A172 (cell line): ENCODE results near the gene ADAMTS9. TPM values are rescaled to one million over a fixed set of nuclear protein-coding genes. Genes with fewer than 3 reads are reported as not detected.
"Not testable (repeated sequence)": the region's sequence is repeated elsewhere in the genome, so short reads cannot be mapped to it uniquely, and the experiment has no call there.

ENCODE experiments used
- DNase-seq: peaks from one replicate; pipeline ENCODE4 v3.0.0-alpha.2; 2015; ENCODE audit warnings: low spot score
- total RNA-seq: library from RNA; depleted of rRNA; stranded (reverse); fragments of >200 nt; shearing (Covaris generic); gene quantifications from 2 replicates; pipeline ENCODE4 v1.2.3, GENCODE V29; 2014

Gene ADAMTS9
- total RNA-seq, 1 experiment from 2014 or later: 0.90 TPM

GRCh38 chr3:64575211-64575844 is 112.5 kb downstream of the ADAMTS9 start:
- DNase-seq: peak; percentile 19

GRCh38 chr3:64574194-64574593 is 113.6 kb downstream of the ADAMTS9 start:
- no peak for DNase-seq

- no peak for DNase-seq
Observed at GRCh38 chr3:64571982-64572381, 115.8 kb downstream of the ADAMTS9 start.

GRCh38 chr3:64568895-64569517 is 118.8 kb downstream of the ADAMTS9 start:
- DNase-seq: no peak

GRCh38 chr3:64566859-64567258 is 120.9 kb downstream of the ADAMTS9 start:
- DNase-seq: no peak

GRCh38 chr3:64563751-64564150 is 124.0 kb downstream of the ADAMTS9 start:
- DNase-seq: no peak

- no peak for DNase-seq
Observed at GRCh38 chr3:64561868-64562267, 125.9 kb downstream of the ADAMTS9 start.

GRCh38 chr3:64561325-64561843 is 126.4 kb downstream of the ADAMTS9 start:
- DNase-seq: no peak

- DNase-seq: no peak
Observed at GRCh38 chr3:64560791-64561190, 127.0 kb downstream of the ADAMTS9 start.

- DNase-seq: no peak
Observed at GRCh38 chr3:64559588-64559987, 128.2 kb downstream of the ADAMTS9 start.

GRCh38 chr3:64556046-64556445 is 131.8 kb downstream of the ADAMTS9 start:
- DNase-seq: no peak

- no peak for DNase-seq
Observed at GRCh38 chr3:64555351-64555750, 132.4 kb downstream of the ADAMTS9 start.

GRCh38 chr3:64554096-64554920 is 133.5 kb downstream of the ADAMTS9 start:
- DNase-seq: no peak

GRCh38 chr3:64552966-64553365 is 134.8 kb downstream of the ADAMTS9 start:
- DNase-seq: no peak

GRCh38 chr3:64552160-64552559 is 135.6 kb downstream of the ADAMTS9 start:
- DNase-seq: no peak

- no peak for DNase-seq
Observed at GRCh38 chr3:64551697-64552096, 136.1 kb downstream of the ADAMTS9 start.

- no peak for DNase-seq
Observed at GRCh38 chr3:64550745-64551144, 137.1 kb downstream of the ADAMTS9 start.

GRCh38 chr3:64549869-64550268 is 137.9 kb downstream of the ADAMTS9 start:
- DNase-seq: no peak

- no peak for DNase-seq
Observed at GRCh38 chr3:64548200-64548889, 139.5 kb downstream of the ADAMTS9 start.

GRCh38 chr3:64546856-64547255 is 140.9 kb downstream of the ADAMTS9 start:
- DNase-seq: no peak

- DNase-seq: not testable (repeated sequence)
Observed at GRCh38 chr3:64545239-64545638, 142.6 kb downstream of the ADAMTS9 start.

- DNase-seq: no peak
Observed at GRCh38 chr3:64541803-64542202, 146.0 kb downstream of the ADAMTS9 start.
